ENCODE measurements around the gene SHISA6.

DNA sequence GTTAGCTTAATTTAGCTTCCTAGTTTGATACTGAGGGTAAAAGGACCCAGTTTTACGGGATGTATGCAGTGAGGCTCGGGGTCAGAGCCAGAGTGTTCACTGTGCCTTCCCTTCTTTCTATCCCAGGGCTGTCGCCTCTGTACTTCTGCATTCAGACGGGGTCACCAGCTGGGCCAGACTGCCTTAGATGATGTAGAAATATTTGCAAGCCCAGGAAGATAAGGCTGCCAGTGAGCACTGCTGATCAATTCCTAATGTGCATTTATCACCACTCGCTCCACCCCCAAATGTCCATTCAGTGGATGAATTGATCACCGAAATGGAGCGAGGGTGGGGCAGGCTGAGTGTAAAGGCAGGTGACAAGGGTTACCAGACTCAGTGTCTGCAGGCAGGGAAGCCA, 9.1 kb downstream of the SHISA6 start:
- TF ChIP-seq, protein P1, sequence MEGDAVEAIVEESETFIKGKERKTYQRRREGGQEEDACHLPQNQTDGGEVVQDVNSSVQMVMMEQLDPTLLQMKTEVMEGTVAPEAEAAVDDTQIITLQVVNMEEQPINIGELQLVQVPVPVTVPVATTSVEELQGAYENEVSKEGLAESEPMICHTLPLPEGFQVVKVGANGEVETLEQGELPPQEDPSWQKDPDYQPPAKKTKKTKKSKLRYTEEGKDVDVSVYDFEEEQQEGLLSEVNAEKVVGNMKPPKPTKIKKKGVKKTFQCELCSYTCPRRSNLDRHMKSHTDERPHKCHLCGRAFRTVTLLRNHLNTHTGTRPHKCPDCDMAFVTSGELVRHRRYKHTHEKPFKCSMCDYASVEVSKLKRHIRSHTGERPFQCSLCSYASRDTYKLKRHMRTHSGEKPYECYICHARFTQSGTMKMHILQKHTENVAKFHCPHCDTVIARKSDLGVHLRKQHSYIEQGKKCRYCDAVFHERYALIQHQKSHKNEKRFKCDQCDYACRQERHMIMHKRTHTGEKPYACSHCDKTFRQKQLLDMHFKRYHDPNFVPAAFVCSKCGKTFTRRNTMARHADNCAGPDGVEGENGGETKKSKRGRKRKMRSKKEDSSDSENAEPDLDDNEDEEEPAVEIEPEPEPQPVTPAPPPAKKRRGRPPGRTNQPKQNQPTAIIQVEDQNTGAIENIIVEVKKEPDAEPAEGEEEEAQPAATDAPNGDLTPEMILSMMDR (IDR thresholded peaks at IDR 0.05), result no peak
- no peak for TF ChIP-seq POLR2A (IDR thresholded peaks at IDR 0.05)

All from heart left ventricle (tissue), 13 donors.